ENCODE results near the gene BRD4.
"Not testable (repeated sequence)": the region's sequence is repeated elsewhere in the genome, so short reads cannot be mapped to it uniquely, and the experiment has no call there.

The BRD4 gene

GRCh38 chr19:15358918-15359317 lies 26.6 kb upstream of the BRD4 start:
- DNase-seq = no peak

- no peak for DNase-seq
Observed at GRCh38 chr19:15357906-15358305, 25.6 kb upstream of the BRD4 start.

- no peak for DNase-seq
Observed at GRCh38 chr19:15354566-15355296, 22.4 kb upstream of the BRD4 start.

GRCh38 chr19:15353908-15354307 lies 21.6 kb upstream of the BRD4 start:
- DNase-seq = no peak

GRCh38 chr19:15352535-15352934 lies 20.2 kb upstream of the BRD4 start:
- not testable (repeated sequence) for DNase-seq

- DNase-seq = not testable (repeated sequence)
Observed at GRCh38 chr19:15341328-15341727, 9.0 kb upstream of the BRD4 start.

GRCh38 chr19:15340086-15340485 lies 7.7 kb upstream of the BRD4 start:
- DNase-seq = no peak

- DNase-seq = no peak
Observed at GRCh38 chr19:15337202-15337601, 4.9 kb upstream of the BRD4 start.

GRCh38 chr19:15335992-15336391 lies 3.7 kb upstream of the BRD4 start:
- DNase-seq = not testable (repeated sequence)

- no peak for DNase-seq
Observed at GRCh38 chr19:15331419-15332310, 674 bp downstream of the BRD4 start.

- no peak for DNase-seq
Observed at GRCh38 chr19:15330801-15331418, 1.4 kb downstream of the BRD4 start.

GRCh38 chr19:15328312-15328711 lies 4.0 kb downstream of the BRD4 start:
- no peak for DNase-seq

- no peak for DNase-seq
Observed at GRCh38 chr19:15324791-15325519, 7.4 kb downstream of the BRD4 start.

GRCh38 chr19:15323496-15324235 lies 8.7 kb downstream of the BRD4 start:
- no peak for DNase-seq

- DNase-seq = no peak
Observed at GRCh38 chr19:15321739-15322138, 10.6 kb downstream of the BRD4 start.

- no peak for DNase-seq
Observed at GRCh38 chr19:15320116-15320515, 12.2 kb downstream of the BRD4 start.

GRCh38 chr19:15318241-15318691 lies 14.1 kb downstream of the BRD4 start:
- DNase-seq = no peak

- DNase-seq = no peak
Observed at GRCh38 chr19:15317392-15318071, 14.8 kb downstream of the BRD4 start.

GRCh38 chr19:15316498-15316897 lies 15.8 kb downstream of the BRD4 start:
- DNase-seq = no peak

- DNase-seq = no peak
Observed at GRCh38 chr19:15315101-15315500, 17.2 kb downstream of the BRD4 start.

GRCh38 chr19:15313649-15314279 lies 18.6 kb downstream of the BRD4 start:
- DNase-seq = no peak
